NCI-H526 treated with DMSO at 0.1 percent for 48 hours (cell line): Measurements from ENCODE around the gene LRRTM4.
"Not testable (repeated sequence)": the region's sequence is repeated elsewhere in the genome, so short reads cannot be mapped to it uniquely, and the experiment has no call there.

Source experiments
- DNase-seq: peaks from one replicate; lab custom pipeline; 2025; lab: John Stamatoyannopoulos, UW

Gene LRRTM4

DNA sequence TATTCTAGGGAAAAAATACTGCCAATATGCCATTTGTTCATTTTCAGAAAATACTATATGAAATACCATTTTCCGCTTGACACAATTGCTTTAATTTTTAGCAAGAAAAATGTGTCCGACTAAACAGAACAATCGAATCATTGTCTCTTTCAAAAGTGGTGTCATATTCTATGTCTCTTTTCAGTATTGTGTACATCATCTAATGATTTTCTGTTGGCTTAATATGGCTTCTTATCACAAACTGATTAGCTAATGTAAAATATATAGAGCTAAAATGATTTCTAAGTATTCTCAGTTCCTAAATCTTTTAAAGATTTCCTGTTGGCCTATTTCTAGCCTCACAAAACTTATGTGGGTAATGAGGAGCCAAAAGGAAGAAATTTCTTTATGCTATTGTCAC lies 436.6 kb downstream of the LRRTM4 start:
- DNase-seq, result no peak

DNA sequence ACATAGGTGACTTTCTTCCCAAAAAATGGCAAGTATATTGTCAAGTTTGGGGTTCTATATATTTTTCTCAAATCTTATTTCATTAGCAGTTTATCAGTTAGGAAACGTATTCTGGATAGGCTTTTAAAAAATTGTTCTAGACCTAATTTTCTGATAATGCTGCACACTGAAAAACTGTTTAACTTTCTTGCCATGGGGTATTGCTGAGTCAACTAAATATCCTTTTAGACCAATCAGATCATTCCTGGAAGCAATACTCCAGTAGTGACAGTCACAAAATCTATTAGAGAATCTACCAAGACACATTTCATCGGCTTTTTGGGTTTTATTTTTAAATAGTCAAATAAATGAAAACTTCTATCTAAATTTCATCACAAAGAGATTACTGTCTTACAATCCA lies 440.6 kb downstream of the LRRTM4 start:
- DNase-seq, result no peak

DNA sequence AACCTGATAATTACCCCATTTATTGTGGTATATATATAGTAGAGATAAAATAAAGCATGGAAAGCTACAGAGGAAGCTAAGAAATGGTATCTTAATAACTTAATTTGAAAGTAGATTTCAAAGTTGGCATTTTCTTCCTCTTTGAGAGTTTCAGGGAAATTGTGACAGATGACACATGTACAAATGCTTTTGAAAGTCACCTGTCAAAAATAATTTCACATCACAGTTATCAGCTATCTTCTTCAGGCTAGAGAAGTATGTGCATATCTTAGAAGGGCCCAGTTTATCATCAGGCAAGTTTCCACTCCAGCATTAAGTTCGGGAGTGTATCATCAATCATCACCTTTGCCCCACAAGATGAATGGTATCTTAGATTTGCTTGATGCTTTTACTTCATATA lies 457.9 kb downstream of the LRRTM4 start:
- DNase-seq, result no peak

DNA sequence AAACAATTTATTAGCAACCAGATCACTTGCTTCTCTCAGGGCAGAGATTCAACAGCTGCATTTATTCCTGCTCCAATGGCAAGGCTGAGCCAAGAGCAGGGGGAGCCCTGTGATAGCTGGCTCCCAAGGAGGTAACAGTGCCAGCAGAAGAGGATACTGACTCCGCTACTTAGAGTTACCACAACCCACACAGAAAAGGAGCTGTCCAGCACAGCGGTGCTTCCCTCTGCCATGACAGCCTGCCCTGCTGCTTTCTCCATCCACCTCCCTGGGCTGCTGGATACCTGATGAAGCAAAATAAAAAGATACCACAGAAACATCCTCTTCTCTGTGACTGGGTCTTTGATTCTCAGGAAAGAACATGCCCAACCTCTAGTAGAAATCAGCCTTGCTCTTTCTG lies 467.2 kb downstream of the LRRTM4 start:
- DNase-seq, result no peak

GRCh38 chr2:77046339-77046738 lies 475.8 kb downstream of the LRRTM4 start:
- no peak for DNase-seq

DNA sequence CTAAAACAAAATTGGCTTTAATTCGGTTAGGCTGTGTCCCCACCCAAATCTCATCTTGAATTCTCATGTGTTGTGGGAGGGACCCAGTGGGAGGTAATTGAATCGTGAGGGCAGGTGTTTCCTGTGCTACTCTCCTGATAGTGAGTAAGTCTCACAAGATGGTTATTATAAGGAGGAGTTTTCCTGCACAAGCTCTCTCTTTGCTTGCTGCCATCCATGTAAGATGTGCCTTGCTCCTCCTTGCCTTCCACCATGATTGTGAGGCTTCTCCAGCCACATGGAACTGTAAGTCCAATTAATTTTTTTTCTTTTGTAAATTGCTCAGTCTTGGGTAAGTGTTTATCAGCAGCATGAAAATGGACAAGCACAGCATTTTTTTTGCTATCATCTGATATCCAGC lies 476.7 kb downstream of the LRRTM4 start:
- not testable (repeated sequence) for DNase-seq

- no peak for DNase-seq
Observed at GRCh38 chr2:77034445-77034844, 487.7 kb downstream of the LRRTM4 start.

DNA sequence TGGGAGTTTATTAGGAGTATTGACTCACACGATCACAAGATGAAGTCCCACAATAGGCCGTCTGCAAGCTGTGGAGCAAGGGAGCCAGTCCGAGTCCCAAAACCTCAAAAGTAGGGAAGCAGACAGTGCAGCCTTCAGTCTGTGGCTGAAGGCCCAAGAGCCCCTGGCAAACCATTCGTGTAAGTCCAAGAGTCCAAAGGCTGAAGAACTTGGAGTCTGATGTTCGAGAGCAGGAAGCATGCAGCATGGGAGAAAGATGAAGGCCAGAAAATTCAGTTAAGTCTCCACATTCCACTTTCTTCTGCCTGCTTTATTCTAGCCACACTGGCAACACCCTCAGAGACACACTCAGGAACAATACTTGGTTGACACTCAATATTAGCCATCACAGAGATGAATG lies 492.9 kb downstream of the LRRTM4 start:
- DNase-seq, result not testable (repeated sequence)

DNA sequence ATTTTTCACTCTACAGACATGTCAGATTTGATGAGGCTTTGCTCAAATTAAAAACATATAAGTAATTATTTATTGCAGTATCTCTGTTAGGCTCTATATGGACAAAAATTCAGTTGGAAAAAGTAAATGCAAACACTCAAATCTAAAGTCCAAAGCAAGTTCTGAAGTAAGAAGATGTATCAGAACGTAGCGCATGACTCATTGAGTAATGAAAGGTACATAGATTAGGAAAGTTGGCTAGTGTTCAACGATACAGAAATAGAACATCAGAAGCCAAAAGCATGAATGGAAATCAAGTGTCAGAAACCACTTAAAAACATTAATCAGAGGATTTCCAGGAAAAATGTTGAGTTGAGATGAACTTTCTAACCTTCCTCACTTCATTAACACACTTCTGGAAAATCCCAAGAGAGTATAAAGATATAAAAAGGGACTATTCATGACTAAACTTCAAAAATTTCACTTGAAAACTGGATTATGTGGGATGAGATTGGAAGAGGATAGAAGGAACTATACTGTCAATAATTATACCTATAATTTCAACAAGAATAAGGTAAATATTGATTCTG lies 494.1 kb downstream of the LRRTM4 start:
- no peak for DNase-seq

DNA sequence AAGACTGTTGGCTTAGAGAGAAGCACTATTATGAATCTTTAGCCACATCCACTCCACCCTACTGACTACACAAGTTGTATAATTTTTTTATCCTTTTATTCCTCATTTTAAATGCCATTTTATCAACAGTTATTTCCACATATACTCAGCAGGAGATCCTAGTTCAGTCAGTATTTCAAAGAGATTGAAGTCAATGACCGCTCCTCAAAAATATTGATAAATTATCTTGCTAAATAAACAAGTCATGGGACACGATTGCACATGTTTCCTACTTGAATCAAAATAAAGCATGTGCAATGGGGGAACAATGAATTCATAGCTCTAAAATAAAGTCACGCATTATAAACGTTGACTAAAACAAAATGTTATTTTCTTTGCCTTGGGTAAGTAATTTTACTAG lies 496.5 kb downstream of the LRRTM4 start:
- no peak for DNase-seq

DNA sequence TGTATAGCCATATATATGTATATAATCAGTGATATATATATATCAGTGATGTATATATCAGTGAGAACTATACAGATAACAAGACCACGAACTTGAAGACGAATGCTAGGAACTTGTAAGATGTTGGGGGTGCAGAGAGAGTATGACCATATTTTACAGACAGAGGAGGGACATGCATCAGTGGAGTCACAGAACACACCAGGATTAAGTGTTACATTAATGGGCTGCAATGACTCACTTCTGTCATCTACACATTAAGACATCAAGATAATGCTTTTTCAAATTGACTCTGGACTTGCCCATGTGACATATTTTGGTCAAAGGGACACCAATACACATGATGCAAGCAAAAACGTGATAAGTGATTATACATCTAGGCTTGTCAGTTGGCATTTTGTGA lies 501.0 kb downstream of the LRRTM4 start:
- DNase-seq, result no peak

- DNase-seq, result no peak
Observed at GRCh38 chr2:77018219-77018618, 504.0 kb downstream of the LRRTM4 start.

- no peak for DNase-seq
Observed at GRCh38 chr2:77017355-77017745, 504.8 kb downstream of the LRRTM4 start.

DNA sequence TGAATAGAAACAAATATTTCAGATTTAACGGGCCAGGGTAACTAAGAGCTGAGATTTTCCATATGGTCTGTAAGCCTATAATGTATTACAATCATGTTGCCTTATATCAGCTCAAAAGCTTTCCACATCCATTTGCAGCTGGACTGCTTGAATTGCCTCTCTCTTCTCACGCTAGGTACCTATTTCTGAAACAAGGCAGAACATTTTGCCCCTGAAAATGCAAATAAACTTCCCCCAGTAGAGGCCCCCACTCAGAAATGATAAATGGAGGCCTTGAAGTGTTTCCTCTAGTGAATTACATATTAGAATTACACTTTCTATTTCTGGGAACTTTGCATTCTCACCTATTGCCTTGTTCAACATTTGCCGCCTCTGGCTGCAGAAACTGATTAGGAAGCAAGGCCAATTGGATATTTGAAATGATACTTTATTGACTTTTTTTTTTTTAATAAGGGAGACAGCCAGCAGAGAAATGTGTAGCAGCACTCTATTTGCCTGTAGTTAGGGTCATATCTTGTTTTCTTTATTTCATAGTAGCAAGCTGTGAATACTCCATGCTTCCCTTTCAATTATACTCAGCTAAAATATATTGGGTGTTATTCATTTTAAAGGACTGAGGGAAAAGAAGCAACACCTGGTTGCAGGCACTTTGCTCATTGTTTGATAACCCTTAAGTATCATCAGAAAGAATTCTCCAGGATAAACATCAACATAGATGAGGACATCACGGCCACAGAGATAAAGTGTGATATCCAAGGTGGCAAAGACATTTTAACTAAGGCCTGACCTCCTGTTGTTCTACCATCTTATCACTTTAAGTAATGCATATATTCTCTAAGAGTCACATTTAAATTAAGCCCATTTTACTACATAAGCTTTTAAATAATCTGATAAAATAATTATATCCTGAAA lies 505.5 kb downstream of the LRRTM4 start:
- DNase-seq, result no peak

DNA sequence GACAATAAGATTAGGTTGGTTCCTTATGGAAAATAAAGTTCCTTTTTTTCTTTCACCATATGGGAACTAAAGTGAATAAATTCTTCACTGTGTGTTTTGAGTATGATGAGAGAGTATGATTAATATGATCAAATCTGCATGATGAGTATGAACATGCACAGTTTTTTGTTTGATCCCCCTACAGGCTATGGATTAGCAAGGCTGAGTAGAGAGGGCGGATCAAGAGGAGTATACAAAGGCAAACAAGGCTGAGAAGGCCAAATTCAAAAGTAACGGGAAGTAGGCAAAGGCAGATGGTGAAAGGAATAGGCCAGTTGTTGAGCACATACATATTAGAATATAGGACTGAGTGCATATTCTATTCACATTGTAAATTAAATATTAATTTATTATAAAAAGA lies 508.2 kb downstream of the LRRTM4 start:
- DNase-seq, result no peak

GRCh38 chr2:77013457-77013856 lies 508.7 kb downstream of the LRRTM4 start:
- no peak for DNase-seq

- no peak for DNase-seq
Observed at GRCh38 chr2:77009307-77009706, 512.9 kb downstream of the LRRTM4 start.

- DNase-seq, result no peak
Observed at GRCh38 chr2:77008853-77009252, 513.3 kb downstream of the LRRTM4 start.

- DNase-seq, result no peak
Observed at GRCh38 chr2:77007686-77008085, 514.5 kb downstream of the LRRTM4 start.

DNA sequence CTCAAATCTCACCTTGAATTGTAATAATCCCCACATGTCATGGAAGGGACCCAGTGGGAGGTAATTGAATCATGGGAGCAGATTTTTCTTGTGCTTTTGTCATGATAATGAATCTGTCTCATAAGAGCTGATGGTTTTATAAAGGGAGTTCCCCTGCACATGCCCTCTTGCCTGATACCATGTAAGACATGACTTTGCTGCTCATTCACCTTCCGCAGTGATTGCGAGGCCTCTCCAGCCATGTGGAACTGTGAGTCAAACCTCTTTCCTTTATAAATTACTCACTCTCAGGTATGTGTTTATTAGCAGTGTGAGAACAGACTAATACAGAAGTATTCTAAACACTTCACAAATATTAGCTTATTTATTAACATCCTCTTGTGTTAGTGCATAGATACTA lies 516.7 kb downstream of the LRRTM4 start:
- DNase-seq, result no peak

DNA sequence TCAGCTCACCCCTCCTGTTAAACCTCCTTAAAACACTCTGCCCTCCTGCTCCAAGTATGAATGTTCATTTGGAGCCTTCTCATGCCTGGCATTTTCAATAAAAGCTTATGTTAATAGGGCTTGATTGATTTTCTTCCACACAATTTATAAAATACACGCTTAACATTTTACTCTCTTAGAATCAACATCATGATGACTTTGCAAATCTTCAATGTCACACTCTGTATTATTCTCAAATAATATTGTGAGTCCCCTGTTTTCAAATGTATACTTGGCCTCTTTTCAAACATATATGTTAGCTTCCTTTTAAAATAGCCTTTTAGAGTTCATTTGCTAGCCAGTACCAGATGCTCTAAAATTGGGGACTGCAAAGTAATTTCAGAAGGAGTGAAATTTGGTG lies 520.3 kb downstream of the LRRTM4 start:
- DNase-seq, result no peak

DNA sequence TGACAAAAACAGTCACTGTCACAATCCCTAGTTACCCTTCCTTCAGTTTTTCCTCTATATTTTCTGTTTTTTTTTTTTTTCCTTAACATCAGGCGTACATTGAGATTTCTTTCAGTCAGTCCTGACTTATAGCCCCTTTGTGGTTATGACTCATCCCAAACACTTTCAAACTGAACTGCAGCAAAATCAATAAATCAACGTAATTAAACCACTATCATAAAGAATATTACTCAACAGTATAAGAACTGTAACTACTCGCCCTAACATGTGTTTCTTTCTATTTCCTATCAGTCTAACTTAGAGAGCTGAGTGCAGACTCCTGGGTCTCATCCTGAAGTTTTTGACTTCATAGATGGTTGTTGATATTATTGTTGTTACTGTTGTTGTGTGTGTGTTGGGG lies 523.5 kb downstream of the LRRTM4 start:
- no peak for DNase-seq

DNA sequence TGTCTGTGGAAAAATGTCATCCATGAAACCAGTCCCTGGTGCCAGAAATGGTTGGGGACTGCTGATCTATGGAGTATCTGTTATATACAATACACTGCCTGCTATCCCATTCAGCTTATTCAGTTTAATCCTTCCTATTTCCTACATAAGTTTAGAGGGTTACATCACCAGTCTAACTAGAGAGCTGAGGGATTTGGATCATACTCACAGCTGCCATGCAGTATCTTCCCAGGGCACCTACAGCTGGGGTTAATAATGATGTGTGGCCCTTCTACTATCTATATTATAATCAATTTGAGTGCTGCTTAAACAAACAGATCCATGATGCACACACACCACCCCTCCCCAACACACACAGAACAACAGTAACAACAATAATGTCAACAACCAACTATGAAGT lies 524.0 kb downstream of the LRRTM4 start:
- DNase-seq, result no peak

DNA sequence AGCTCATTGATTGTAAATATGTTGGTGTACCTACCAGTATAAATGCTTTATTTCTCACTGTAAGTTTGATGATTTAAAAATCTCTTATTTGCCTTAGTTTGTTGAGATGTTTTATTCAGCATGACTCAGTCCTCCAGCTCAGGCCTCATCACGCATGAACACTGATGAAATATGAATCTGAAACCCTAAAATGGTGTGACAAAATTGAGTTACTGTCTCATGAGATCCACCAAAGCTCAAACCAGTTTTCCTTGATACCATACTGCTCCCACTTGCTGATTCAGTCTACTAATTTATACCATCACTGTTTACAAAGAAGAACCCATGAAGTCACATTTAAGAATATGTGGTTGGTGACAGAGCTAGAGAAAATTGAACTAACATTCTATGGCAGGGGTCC lies 524.9 kb downstream of the LRRTM4 start:
- no peak for DNase-seq
